Smooth muscle cell of the umbilical artery (primary cell): Measurements from ENCODE around the gene TRO. TPM values are rescaled to one million over a fixed set of nuclear protein-coding genes. Genes with fewer than 3 reads are reported as not detected.

Experiments used
- total RNA-seq: library from RNA; depleted of rRNA; stranded (reverse); fragments of >200 nt; gene quantifications from 2 replicates; pipeline ENCODE4 v1.2.3, GENCODE V29; 2014

TRO gene
- 26.7 and 30.3 TPM in 2 replicates for total RNA-seq

GRCh38 chrX:54920610-54921426 lies at the start of gene TRO:
Gene TRO (plus strand): TSS chrX:54920824. CDS start chrX:54922247, 1,423 bp downstream.

Other genes starting within 250 kb of the TRO start
- not detected in 2 replicates for gene ITIH6, start 122.6 kb upstream of the TRO start, total RNA-seq
- gene MAGED2, start 113.1 kb upstream of the TRO start, total RNA-seq, result 290 and 376 TPM in 2 replicates
- under 0.01 TPM in 1 of 2 replicates, not detected in the other for gene PFKFB1, start 73.4 kb downstream of the TRO start, total RNA-seq
- gene APEX2, start 79.5 kb downstream of the TRO start, total RNA-seq, result 5.6 and 7.6 TPM in 2 replicates
- gene ALAS2, start 110.2 kb downstream of the TRO start, total RNA-seq, result not detected in 2 replicates
- gene PAGE2B, start 154.2 kb downstream of the TRO start, total RNA-seq, result not detected in 2 replicates
- not detected in 2 replicates for gene PAGE2, start 168.2 kb downstream of the TRO start, total RNA-seq